NCI-H748 treated with DMSO at 0.1 percent for 48 hours (cell line): ENCODE results near the gene TMEM240.
"Not testable (repeated sequence)": the region's sequence is repeated elsewhere in the genome, so short reads cannot be mapped to it uniquely, and the experiment has no call there.

Experiments used
- DNase-seq: peaks from one replicate; lab custom pipeline; 2025; lab: John Stamatoyannopoulos, UW

The TMEM240 gene

GRCh38 chr1:1557688-1558087, 17.3 kb upstream of the TMEM240 start:
- DNase-seq: not testable (repeated sequence)

- not testable (repeated sequence) for DNase-seq
These were observed 16.5 kb upstream of the TMEM240 start for GRCh38 chr1:1556961-1557360.

GRCh38 chr1:1556505-1556904, 16.1 kb upstream of the TMEM240 start:
- no peak for DNase-seq

GRCh38 chr1:1554926-1555915, 14.8 kb upstream of the TMEM240 start:
- DNase-seq: no peak

- DNase-seq: no peak
These were observed 14.1 kb upstream of the TMEM240 start for GRCh38 chr1:1554550-1554925.

GRCh38 chr1:1553821-1554494, 13.5 kb upstream of the TMEM240 start:
- DNase-seq: no peak

- DNase-seq: no peak
These were observed 11.8 kb upstream of the TMEM240 start for GRCh38 chr1:1552263-1552639.

GRCh38 chr1:1551524-1552262, 11.3 kb upstream of the TMEM240 start:
- no peak for DNase-seq

- no peak for DNase-seq
These were observed 10.4 kb upstream of the TMEM240 start for GRCh38 chr1:1550591-1551432.

- DNase-seq: no peak
These were observed 9.7 kb upstream of the TMEM240 start for GRCh38 chr1:1550087-1550486.

GRCh38 chr1:1548591-1548990, 8.2 kb upstream of the TMEM240 start:
- DNase-seq: no peak

GRCh38 chr1:1547476-1547875, 7.1 kb upstream of the TMEM240 start:
- DNase-seq: no peak

GRCh38 chr1:1547011-1547410, 6.6 kb upstream of the TMEM240 start:
- no peak for DNase-seq

GRCh38 chr1:1545946-1546737, 5.7 kb upstream of the TMEM240 start:
- no peak for DNase-seq

GRCh38 chr1:1544544-1544943, 4.1 kb upstream of the TMEM240 start:
- DNase-seq: no peak

- DNase-seq: no peak
These were observed 3.3 kb upstream of the TMEM240 start for GRCh38 chr1:1543706-1544099.

- DNase-seq: no peak
These were observed 2.6 kb upstream of the TMEM240 start for GRCh38 chr1:1542766-1543705.

GRCh38 chr1:1541956-1542765, 1.7 kb upstream of the TMEM240 start:
- no peak for DNase-seq
